GM23338 (cell line): Measurements from ENCODE around the gene ZNF460. TPM values are rescaled to one million over a fixed set of nuclear protein-coding genes. Genes with fewer than 3 reads are reported as not detected.

Experiments used
- ATAC-seq: fragments of 200-7000 bp; cut with Tn5 transposase; 3 replicates; pipeline ENCODE4 v1.9.1; 2020
- DNase-seq: peaks from one replicate; pipeline ENCODE4 v3.0.0-alpha.2; 2015; ENCODE audit warnings: low spot score
- H2AFZ ChIP-seq: fragments of 200-600 bp; sonication (generic); 2 replicates; pipeline ENCODE4 v1.8.0; 2016; ENCODE audit warnings: antibody characterized with exemption, mild to moderate bottlenecking, moderate library complexity
- H3F3A ChIP-seq: fragments of 200-600 bp; sonication (generic); replicated peaks from 2 replicates; pipeline ENCODE4 v1.8.0; 2017; ENCODE audit warnings: antibody characterized with exemption, mixed run types, low read depth
- H3K27ac ChIP-seq: fragments of 200-600 bp; sonication (generic); 2 replicates; pipeline ENCODE4 v1.6.1; 2016; ENCODE audit warnings: low read depth
- H3K27me3 ChIP-seq: fragments of 200-600 bp; sonication (generic); 2 replicates; pipeline ENCODE4 v1.8.0; 2016; ENCODE audit warnings: mild to moderate bottlenecking, mixed run types, moderate library complexity; ENCODE audit not compliant: insufficient read depth
- H3K36me3 ChIP-seq: fragments of 200-600 bp; sonication (generic); 2 replicates; pipeline ENCODE4 v1.8.0; 2016; ENCODE audit warnings: mild to moderate bottlenecking; ENCODE audit not compliant: insufficient read depth
- H3K4me1 ChIP-seq: fragments of 200-600 bp; sonication (generic); 2 replicates; pipeline ENCODE4 v1.8.0; 2016; ENCODE audit warnings: mild to moderate bottlenecking, moderate library complexity; ENCODE audit not compliant: insufficient read depth
- H3K4me2 ChIP-seq: fragments of 200-600 bp; sonication (generic); 2 replicates; pipeline ENCODE4 v1.7.1; 2017; ENCODE audit warnings: mixed run types
- H3K4me3 ChIP-seq: fragments of 200-600 bp; sonication (generic); 2 replicates; pipeline ENCODE4 v1.6.1; 2016; ENCODE audit warnings: mixed run types
- H3K79me2 ChIP-seq: fragments of 200-600 bp; sonication (generic); replicated peaks from 2 replicates; pipeline ENCODE4 v1.8.0; 2017; ENCODE audit warnings: mild to moderate bottlenecking; ENCODE audit not compliant: insufficient read depth
- H3K9me2 ChIP-seq: fragments of 200-600 bp; sonication (generic); 2 replicates; pipeline ENCODE4 v1.8.0; 2017; ENCODE audit not compliant: insufficient read depth
- H4K20me1 ChIP-seq: fragments of 200-600 bp; sonication (generic); replicated peaks from 2 replicates; pipeline ENCODE4 v1.8.0; 2017; ENCODE audit warnings: mild to moderate bottlenecking; ENCODE audit not compliant: insufficient read depth
- H3K27ac Mint-ChIP-seq: 2 replicates; pipeline ENCODE4 v1.8.0; 2020; ENCODE audit warnings: inconsistent platforms, mild to moderate bottlenecking, moderate library complexity, mixed read lengths
- H3K27me3 Mint-ChIP-seq: 3 replicates; pipeline ENCODE4 v1.8.0; 2022; ENCODE audit warnings: low read depth, mild to moderate bottlenecking, moderate library complexity, mixed read lengths, inconsistent platforms; ENCODE audit not compliant: insufficient read depth, poor library complexity
- H3K36me3 Mint-ChIP-seq: 3 replicates; pipeline ENCODE4 v1.8.0; 2021; ENCODE audit warnings: low read depth, mild to moderate bottlenecking, inconsistent platforms, moderate library complexity, mixed read lengths
- H3K4me1 Mint-ChIP-seq: 3 replicates; pipeline ENCODE4 v1.8.0; 2020; ENCODE audit warnings: mild to moderate bottlenecking, inconsistent platforms, mixed read lengths
- H3K4me3 Mint-ChIP-seq: 3 replicates; pipeline ENCODE4 v1.8.0; 2021; ENCODE audit warnings: moderate library complexity, mild to moderate bottlenecking, inconsistent platforms, mixed read lengths
- H3K9me3 Mint-ChIP-seq: 3 replicates; pipeline ENCODE4 v1.8.0; 2020; ENCODE audit warnings: moderate library complexity, mild to moderate bottlenecking, inconsistent platforms, mixed read lengths
- CTCF ChIP-seq, 2 experiments: fragments of 200-600 bp in 1 of 2; sonication (generic) in 1 of 2; conservative IDR thresholded peaks; 2 replicates each; pipeline versions ENCODE4 v1.5.1 to v1.6.1; 2016 to 2017; ENCODE audit warnings: antibody characterized with exemption in 2 of 2, low read depth in 2 of 2, mild to moderate bottlenecking in 2 of 2, moderate library complexity in 1 of 2
- EZH2 ChIP-seq: fragments of 200-600 bp; sonication (generic); IDR thresholded peaks from one replicate; pipeline ENCODE4 v1.8.0; 2017; ENCODE audit warnings: antibody characterized with exemption, mild to moderate bottlenecking, low read depth; ENCODE audit not compliant: unreplicated experiment
- EZH2phosphoT487 ChIP-seq: fragments of 200-600 bp; sonication (generic); IDR thresholded peaks from one replicate; pipeline ENCODE4 v1.8.1; 2018; ENCODE audit warnings: antibody characterized with exemption; ENCODE audit not compliant: unreplicated experiment
- REST ChIP-seq: IDR thresholded peaks from one replicate; pipeline ENCODE4 v1.6.1; 2018; ENCODE audit warnings: antibody characterized with exemption; ENCODE audit not compliant: unreplicated experiment
- STAT1 ChIP-seq: IDR thresholded peaks from one replicate; pipeline ENCODE4 v1.6.1; 2016; ENCODE audit warnings: antibody characterized with exemption; ENCODE audit not compliant: unreplicated experiment
- ZNF114 ChIP-seq: fragments of 250-450 bp; sonication (Bioruptor Pico); IDR thresholded peaks from 2 replicates; pipeline ENCODE4 v1.5.0; 2020; ENCODE audit warnings: mild to moderate bottlenecking, moderate library complexity
- ZNF331 ChIP-seq: fragments of 250-450 bp; sonication (Bioruptor Pico); IDR thresholded peaks from 2 replicates; pipeline ENCODE4 v1.5.0; 2020; ENCODE audit warnings: low read depth, mild to moderate bottlenecking, moderate library complexity
- ZNF462 ChIP-seq: fragments of 250-450 bp; sonication (Bioruptor Pico); IDR thresholded peaks from 2 replicates; pipeline ENCODE4 v1.5.0; 2020; ENCODE audit warnings: mild to moderate bottlenecking, moderate library complexity
- polyA plus RNA-seq: library from polyadenylated mRNA; unstranded; fragments of >200 nt; fragmentation: Nextera tagmentation; extraction: Ambion mirVana; gene quantifications from 2 replicates; pipeline ENCODE4 v1.2.1, GENCODE V29; 2016
- total RNA-seq: library from RNA; depleted of rRNA; stranded (reverse); fragments of >200 nt; shearing (Covaris generic); gene quantifications from 2 replicates; pipeline ENCODE4 v1.2.3, GENCODE V29; 2014

Gene ZNF460
- total and polyA plus RNA-seq, 2 experiments from 2014 or later = 3.4 to 81.7 TPM

DNA sequence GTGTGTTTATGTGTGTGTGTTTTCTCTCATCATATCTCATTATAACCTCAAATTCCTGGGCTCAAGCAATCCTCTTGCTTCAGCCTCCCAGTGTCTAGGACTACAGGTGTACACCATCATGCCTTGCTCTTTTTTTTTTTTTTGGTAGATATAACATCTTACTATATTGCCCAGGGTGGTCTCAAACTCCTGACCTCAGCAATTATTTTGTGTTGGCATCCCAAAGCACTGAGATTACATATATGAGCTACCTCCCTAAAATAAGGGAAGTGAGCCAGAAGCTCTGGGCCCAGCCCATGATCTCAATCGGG lies 39.5 kb downstream of the ZNF460 start:
- H3K79me2 ChIP-seq = peaks cover 24% of the 10 kb centered on the region
- Mint-ChIP-seq H3K9me3 (no peaks in the 10 kb centered on the region), H3K27ac (peak overlapping the region; percentile 96), H3K4me1 (peaks cover 16% of the 10 kb centered on the region; the same call in 2 of the 3 replicates), H3K36me3 (peaks cover 14% of the 10 kb centered on the region), H3K27me3 (peaks cover 9% of the 10 kb centered on the region), H3K4me3 (peak overlapping the region; percentile 88)
- peak overlapping the region; percentile 74 for H3K27ac ChIP-seq
- peaks cover 13% of the 10 kb centered on the region for H3K4me1 ChIP-seq
- H3K9me2 ChIP-seq = no peaks in the 10 kb centered on the region
- DNase-seq (no peak), ATAC-seq (no peak)
- TF ChIP-seq STAT1 (no peak), REST (no peak), EZH2phosphoT487 (no peak), EZH2 (no peak), CTCF (conservative IDR thresholded peaks at IDR 0.05; ENCODE audit: low read depth in 2 of 2) (no peak), ZNF331 (CRISPR knock-in tag) (no peak), ZNF114 (no peak)
- peak overlapping the region; percentile 75 for H3K4me2 ChIP-seq
- peaks cover 37% of the 10 kb centered on the region for H3K27me3 ChIP-seq
- peak overlapping the region; percentile 91 for H3K4me3 ChIP-seq
- H3F3A ChIP-seq = peaks cover 12% of the 10 kb centered on the region; the same call in 1 of the 2 replicates
- H4K20me1 ChIP-seq = no peaks in the 10 kb centered on the region
- H2AFZ ChIP-seq = peak overlapping the region; percentile 1; the same call in 1 of the 2 replicates
- H3K36me3 ChIP-seq = 0 out of 2 replicates have a peak, but pooled peaks cover 4% of the 10 kb centered on the region

DNA sequence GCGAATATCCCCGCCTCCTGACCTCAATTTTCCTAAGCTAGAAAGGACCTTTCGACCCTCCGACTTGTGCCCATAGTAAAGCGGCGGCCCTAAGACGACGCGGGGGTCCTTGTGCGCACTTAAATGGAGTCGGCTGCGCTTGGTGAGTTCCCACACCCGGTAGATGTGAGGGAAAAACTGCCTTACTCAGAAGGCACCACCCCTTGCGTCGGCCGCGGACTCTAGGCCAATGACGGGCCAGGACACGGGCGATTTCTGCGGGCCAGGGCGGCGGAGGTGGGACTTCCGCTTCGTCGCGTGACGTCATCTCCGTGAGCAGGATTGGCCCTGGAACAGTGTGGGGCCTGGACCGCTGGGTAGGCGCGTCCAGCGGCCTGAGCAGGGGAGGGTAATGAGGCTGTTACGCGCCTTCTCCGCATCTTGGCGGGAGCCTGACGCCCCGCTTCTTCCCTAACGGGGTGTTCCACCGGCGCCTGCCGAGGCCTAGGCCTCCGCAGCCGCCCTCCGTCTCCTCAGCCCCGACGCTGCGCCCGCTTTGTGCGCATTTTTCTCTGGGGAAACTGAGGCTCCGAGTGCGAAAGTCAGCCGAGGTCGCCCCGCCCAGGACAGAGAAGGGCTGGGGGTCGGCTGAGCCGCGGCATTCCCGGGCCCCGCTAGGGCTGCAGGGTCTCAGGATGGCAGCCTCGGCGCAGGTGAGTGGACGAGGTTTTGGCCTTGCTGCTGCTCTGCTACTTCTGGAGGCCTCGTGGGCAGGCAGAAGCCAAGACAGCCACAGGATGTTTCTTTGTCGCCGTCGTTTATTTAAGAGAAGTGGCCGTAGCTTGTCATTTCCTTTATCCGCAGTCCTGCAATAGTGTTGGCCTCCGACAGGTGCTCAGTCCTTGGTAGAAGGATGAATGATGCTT lies 40.1 kb downstream of the ZNF460 start, which contains the start of gene ZNF543:
Gene ZNF543, plus strand, starts transcription at position 293 of the 905 bp plus-strand sequence. Its CDS starts 382 bp downstream, at position 675.
- Mint-ChIP-seq H3K36me3 (peaks cover 20% of the 10 kb centered on the region), H3K9me3 (no peaks in the 10 kb centered on the region), H3K27me3 (peaks cover 9% of the 10 kb centered on the region), H3K4me1 (peaks cover 16% of the 10 kb centered on the region; the same call in 2 of the 3 replicates), H3K4me3 (peak within 1 kb of the TSS; percentile 88), H3K27ac (peak within 1 kb of the TSS; percentile 96)
- Histone ChIP-seq H3K4me2 (peak within 1 kb of the TSS; percentile 99), H2AFZ (peak within 1 kb of the TSS; percentile 89; the same call in 1 of the 2 replicates), H3F3A (peaks cover 12% of the 10 kb centered on the region; the same call in 1 of the 2 replicates), H3K4me3 (peak within 1 kb of the TSS; percentile 91), H3K4me1 (peaks cover 13% of the 10 kb centered on the region), H3K27me3 (peaks cover 31% of the 10 kb centered on the region), H4K20me1 (no peaks in the 10 kb centered on the region), H3K79me2 (peaks cover 28% of the 10 kb centered on the region), H3K27ac (peak within 1 kb of the TSS; percentile 89), H3K9me2 (no peaks in the 10 kb centered on the region), H3K36me3 (0 out of 2 replicates have a peak, but pooled peaks cover 4% of the 10 kb centered on the region)
- peak; percentile 99 for DNase-seq
- peak; percentile 95 for ATAC-seq
- no peak for TF ChIP-seq ZNF331 (CRISPR knock-in tag)
- no peak for TF ChIP-seq ZNF462 (CRISPR knock-in tag)
